Measurements from ENCODE around the gene KIF22. TPM values are rescaled to one million over a fixed set of nuclear protein-coding genes. Genes with fewer than 3 reads are reported as not detected.
A peak's percentile ranks its signal among the peaks of the same experiment; 100 is the strongest.
"Not testable (repeated sequence)": the region's sequence is repeated elsewhere in the genome, so short reads cannot be mapped to it uniquely, and the experiment has no call there.

KIF22 gene
- total RNA-seq, 3 donors from 2014 or later = 24.7 to 56.2 (median 53.0) TPM

- Histone ChIP-seq H3K36me3 (ENCODE audit: low read depth) (no peaks in the 10 kb centered on the region), H3K4me3 (no peak overlapping the region), H3K4me1 (ENCODE audit: low read depth) (peaks cover 89% of the 10 kb centered on the region), H3K9me3 (no peaks in the 10 kb centered on the region)
- peak; percentile 37 for ATAC-seq
- peak; percentile 59 to 73 (median 66) for DNase-seq
- intact Hi-C loops (cut with DNase I, micrococcal nuclease) = no loop called here
- TF ChIP-seq CTCF (IDR thresholded peaks at IDR 0.05) = no peak
These were observed 34.8 kb downstream of the KIF22 start for GRCh38 chr16:29825145-29826044.

- H3K36me3 ChIP-seq (ENCODE audit: low read depth) = no peaks in the 10 kb centered on the region
- H3K4me1 ChIP-seq (ENCODE audit: low read depth) = peaks cover 87% of the 10 kb centered on the region
- no peak overlapping the region for H3K4me3 ChIP-seq
- TF ChIP-seq CTCF (IDR thresholded peaks at IDR 0.05) = no peak
- DNase-seq (peak in 2 of 3 donors; percentile 35 to 36), ATAC-seq (no peak)
- H3K9me3 ChIP-seq = no peaks in the 10 kb centered on the region
- intact Hi-C loops (cut with DNase I, micrococcal nuclease) = no loop called here
These were observed 35.8 kb downstream of the KIF22 start for GRCh38 chr16:29826342-29826695.

GRCh38 chr16:29830774-29831173 lies 40.2 kb downstream of the KIF22 start:
- intact Hi-C loops (cut with DNase I, micrococcal nuclease) = no loop called here
- H3K36me3 ChIP-seq (ENCODE audit: low read depth) = peaks cover 8% of the 10 kb centered on the region
- no peak overlapping the region for H3K4me3 ChIP-seq
- no peaks in the 10 kb centered on the region for H3K9me3 ChIP-seq
- H3K4me1 ChIP-seq (ENCODE audit: low read depth) = peaks cover 44% of the 10 kb centered on the region
- no peak for DNase-seq
- no peak for TF ChIP-seq CTCF (IDR thresholded peaks at IDR 0.05)
- ATAC-seq = no peak

- no peak for DNase-seq
- H3K9me3 ChIP-seq = no peaks in the 10 kb centered on the region
- ATAC-seq = no peak
- no peak for TF ChIP-seq CTCF (IDR thresholded peaks at IDR 0.05)
- intact Hi-C loops (cut with DNase I, micrococcal nuclease) = no loop called here
- peaks cover 37% of the 10 kb centered on the region for H3K4me1 ChIP-seq (ENCODE audit: low read depth)
- H3K36me3 ChIP-seq (ENCODE audit: low read depth) = peaks cover 10% of the 10 kb centered on the region
- no peak overlapping the region for H3K4me3 ChIP-seq
These were observed 40.9 kb downstream of the KIF22 start for GRCh38 chr16:29831490-29831889.

GRCh38 chr16:29833219-29833618 lies 42.7 kb downstream of the KIF22 start:
- intact Hi-C loops (cut with DNase I, micrococcal nuclease); H3K9me3 ChIP-seq; ATAC-seq; DNase-seq; H3K4me3 ChIP-seq: not testable (repeated sequence)
- H3K4me1 ChIP-seq (ENCODE audit: low read depth) = peaks cover 20% of the 10 kb centered on the region
- peaks cover 22% of the 10 kb centered on the region for H3K36me3 ChIP-seq (ENCODE audit: low read depth)

- Histone ChIP-seq H3K36me3 (ENCODE audit: low read depth) (peaks cover 25% of the 10 kb centered on the region), H3K9me3 (no peaks in the 10 kb centered on the region), H3K4me1 (ENCODE audit: low read depth) (peaks cover 11% of the 10 kb centered on the region), H3K4me3 (no peak overlapping the region)
- no peak for TF ChIP-seq CTCF (IDR thresholded peaks at IDR 0.05)
- ATAC-seq = no peak
- DNase-seq = no peak
- intact Hi-C loops (cut with DNase I, micrococcal nuclease) = no loop called here
These were observed 43.5 kb downstream of the KIF22 start for GRCh38 chr16:29834079-29834478.

All from mucosa of descending colon (tissue), 3 donors.